Measurements from ENCODE around the gene MCOLN3.

The MCOLN3 gene

DNA sequence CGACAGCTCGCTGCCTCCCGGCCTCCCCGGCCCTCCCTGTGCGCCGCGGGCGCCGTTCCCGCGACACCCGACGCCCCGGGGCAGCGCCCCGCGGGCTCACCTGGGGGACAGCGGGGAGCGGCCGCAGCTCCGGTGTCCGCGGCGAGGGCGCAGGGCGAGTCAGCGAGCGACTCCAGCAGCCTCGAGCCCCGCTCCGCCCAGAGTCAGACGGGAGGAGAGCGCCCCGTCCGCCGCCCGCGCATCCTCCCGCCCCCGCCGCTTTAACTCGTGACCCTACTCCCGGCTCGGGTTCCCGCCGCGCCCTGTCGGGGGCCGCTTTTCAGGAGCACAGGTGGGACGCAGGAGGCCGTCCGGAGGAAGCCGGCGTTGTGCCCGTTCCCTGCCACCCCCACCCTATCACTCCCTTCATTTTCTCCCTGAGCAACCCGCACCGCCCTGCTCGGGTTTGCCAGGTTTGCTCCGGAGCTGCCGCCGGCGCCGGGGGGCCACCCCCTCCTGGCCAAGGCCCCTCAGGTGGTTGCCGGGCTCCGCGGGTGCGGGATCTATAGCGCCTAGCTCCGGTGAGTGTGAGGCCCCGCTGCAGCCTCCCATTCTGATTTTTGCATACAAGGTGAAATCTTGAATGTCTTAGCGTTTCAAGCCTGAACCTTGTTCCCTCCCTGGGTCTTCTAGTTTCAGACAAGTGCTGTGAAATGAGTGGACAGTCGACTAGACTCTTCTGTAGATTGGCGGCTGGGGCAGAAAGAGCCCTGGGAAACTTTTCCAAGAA, at the start of gene MCOLN3 (continued):
- TF ChIP-seq ZNF174 (tag by site-specific recombination; IDR thresholded peaks at IDR 0.05) (no peak), ZNF132 (tag by site-specific recombination; IDR thresholded peaks at IDR 0.05; ENCODE audit: borderline replicate concordance) (no peak), SP2 (tag by site-specific recombination; IDR thresholded peaks at IDR 0.05) (peak; percentile 68), ZNF701 (tag by site-specific recombination; IDR thresholded peaks at IDR 0.05) (no peak), KLF7 (tag by site-specific recombination; IDR thresholded peaks at IDR 0.05; ENCODE audit: borderline replicate concordance) (peak; percentile 79), ZNF558 (tag by site-specific recombination; IDR thresholded peaks at IDR 0.05) (no peak), YY2 (tag by site-specific recombination; IDR thresholded peaks at IDR 0.05) (no peak), ZBTB8A (tag by site-specific recombination; IDR thresholded peaks at IDR 0.05) (peak; percentile 95), ZNF707 (tag by site-specific recombination; IDR thresholded peaks at IDR 0.05) (no peak), SP7 (tag by site-specific recombination; IDR thresholded peaks at IDR 0.05) (peak; percentile 83), ZXDB (tag by site-specific recombination; IDR thresholded peaks at IDR 0.05) (peak; percentile 90), ZNF169 (tag by site-specific recombination; IDR thresholded peaks at IDR 0.05) (no peak), ZNF571 (tag by site-specific recombination; IDR thresholded peaks at IDR 0.05) (no peak), ZBTB21 (tag by site-specific recombination; IDR thresholded peaks at IDR 0.05) (0 out of 2 replicates have a peak, but pooled peaks have one; percentile 25), ZNF23 (tag by site-specific recombination; IDR thresholded peaks at IDR 0.05; ENCODE audit: borderline replicate concordance) (no peak), EGR2 (tag by site-specific recombination; IDR thresholded peaks at IDR 0.05; ENCODE audit: low read depth) (peak; percentile 96), SCRT1 (tag by site-specific recombination; IDR thresholded peaks at IDR 0.05; ENCODE audit: borderline replicate concordance) (peak; percentile 90), ZNF600 (tag by site-specific recombination; IDR thresholded peaks at IDR 0.05) (peak; percentile 87), ZEB2 (tag by site-specific recombination; IDR thresholded peaks at IDR 0.05) (peak; percentile 98), ZNF433 (tag by site-specific recombination; IDR thresholded peaks at IDR 0.05; ENCODE audit: low read depth) (no peak), OSR2 (tag by site-specific recombination; IDR thresholded peaks at IDR 0.05) (peak; percentile 86), GFI1B (tag by site-specific recombination; IDR thresholded peaks at IDR 0.05) (peak; percentile 23; the same call in 1 of the 2 replicates), ZNF404 (tag by site-specific recombination; IDR thresholded peaks at IDR 0.05) (no peak), ZNF654 (tag by site-specific recombination; IDR thresholded peaks at IDR 0.05; ENCODE audit: low read depth) (no peak)
- TF ChIP-seq, protein P1, sequence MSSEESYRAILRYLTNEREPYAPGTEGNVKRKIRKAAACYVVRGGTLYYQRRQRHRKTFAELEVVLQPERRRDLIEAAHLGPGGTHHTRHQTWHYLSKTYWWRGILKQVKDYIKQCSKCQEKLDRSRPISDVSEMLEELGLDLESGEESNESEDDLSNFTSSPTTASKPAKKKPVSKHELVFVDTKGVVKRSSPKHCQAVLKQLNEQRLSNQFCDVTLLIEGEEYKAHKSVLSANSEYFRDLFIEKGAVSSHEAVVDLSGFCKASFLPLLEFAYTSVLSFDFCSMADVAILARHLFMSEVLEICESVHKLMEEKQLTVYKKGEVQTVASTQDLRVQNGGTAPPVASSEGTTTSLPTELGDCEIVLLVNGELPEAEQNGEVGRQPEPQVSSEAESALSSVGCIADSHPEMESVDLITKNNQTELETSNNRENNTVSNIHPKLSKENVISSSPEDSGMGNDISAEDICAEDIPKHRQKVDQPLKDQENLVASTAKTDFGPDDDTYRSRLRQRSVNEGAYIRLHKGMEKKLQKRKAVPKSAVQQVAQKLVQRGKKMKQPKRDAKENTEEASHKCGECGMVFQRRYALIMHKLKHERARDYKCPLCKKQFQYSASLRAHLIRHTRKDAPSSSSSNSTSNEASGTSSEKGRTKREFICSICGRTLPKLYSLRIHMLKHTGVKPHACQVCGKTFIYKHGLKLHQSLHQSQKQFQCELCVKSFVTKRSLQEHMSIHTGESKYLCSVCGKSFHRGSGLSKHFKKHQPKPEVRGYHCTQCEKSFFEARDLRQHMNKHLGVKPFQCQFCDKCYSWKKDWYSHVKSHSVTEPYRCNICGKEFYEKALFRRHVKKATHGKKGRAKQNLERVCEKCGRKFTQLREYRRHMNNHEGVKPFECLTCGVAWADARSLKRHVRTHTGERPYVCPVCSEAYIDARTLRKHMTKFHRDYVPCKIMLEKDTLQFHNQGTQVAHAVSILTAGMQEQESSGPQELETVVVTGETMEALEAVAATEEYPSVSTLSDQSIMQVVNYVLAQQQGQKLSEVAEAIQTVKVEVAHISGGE (tag by site-specific recombination; conservative IDR thresholded peaks at IDR 0.05; ENCODE audit: low read depth), result peak; percentile 98
- TF ChIP-seq, protein P2, sequence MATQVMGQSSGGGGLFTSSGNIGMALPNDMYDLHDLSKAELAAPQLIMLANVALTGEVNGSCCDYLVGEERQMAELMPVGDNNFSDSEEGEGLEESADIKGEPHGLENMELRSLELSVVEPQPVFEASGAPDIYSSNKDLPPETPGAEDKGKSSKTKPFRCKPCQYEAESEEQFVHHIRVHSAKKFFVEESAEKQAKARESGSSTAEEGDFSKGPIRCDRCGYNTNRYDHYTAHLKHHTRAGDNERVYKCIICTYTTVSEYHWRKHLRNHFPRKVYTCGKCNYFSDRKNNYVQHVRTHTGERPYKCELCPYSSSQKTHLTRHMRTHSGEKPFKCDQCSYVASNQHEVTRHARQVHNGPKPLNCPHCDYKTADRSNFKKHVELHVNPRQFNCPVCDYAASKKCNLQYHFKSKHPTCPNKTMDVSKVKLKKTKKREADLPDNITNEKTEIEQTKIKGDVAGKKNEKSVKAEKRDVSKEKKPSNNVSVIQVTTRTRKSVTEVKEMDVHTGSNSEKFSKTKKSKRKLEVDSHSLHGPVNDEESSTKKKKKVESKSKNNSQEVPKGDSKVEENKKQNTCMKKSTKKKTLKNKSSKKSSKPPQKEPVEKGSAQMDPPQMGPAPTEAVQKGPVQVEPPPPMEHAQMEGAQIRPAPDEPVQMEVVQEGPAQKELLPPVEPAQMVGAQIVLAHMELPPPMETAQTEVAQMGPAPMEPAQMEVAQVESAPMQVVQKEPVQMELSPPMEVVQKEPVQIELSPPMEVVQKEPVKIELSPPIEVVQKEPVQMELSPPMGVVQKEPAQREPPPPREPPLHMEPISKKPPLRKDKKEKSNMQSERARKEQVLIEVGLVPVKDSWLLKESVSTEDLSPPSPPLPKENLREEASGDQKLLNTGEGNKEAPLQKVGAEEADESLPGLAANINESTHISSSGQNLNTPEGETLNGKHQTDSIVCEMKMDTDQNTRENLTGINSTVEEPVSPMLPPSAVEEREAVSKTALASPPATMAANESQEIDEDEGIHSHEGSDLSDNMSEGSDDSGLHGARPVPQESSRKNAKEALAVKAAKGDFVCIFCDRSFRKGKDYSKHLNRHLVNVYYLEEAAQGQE (tag by site-specific recombination; IDR thresholded peaks at IDR 0.05), result no peak
- TF ChIP-seq, protein P3, sequence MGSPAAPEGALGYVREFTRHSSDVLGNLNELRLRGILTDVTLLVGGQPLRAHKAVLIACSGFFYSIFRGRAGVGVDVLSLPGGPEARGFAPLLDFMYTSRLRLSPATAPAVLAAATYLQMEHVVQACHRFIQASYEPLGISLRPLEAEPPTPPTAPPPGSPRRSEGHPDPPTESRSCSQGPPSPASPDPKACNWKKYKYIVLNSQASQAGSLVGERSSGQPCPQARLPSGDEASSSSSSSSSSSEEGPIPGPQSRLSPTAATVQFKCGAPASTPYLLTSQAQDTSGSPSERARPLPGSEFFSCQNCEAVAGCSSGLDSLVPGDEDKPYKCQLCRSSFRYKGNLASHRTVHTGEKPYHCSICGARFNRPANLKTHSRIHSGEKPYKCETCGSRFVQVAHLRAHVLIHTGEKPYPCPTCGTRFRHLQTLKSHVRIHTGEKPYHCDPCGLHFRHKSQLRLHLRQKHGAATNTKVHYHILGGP (tag by site-specific recombination; IDR thresholded peaks at IDR 0.05), result peak; percentile 90
- TF ChIP-seq, protein P4, sequence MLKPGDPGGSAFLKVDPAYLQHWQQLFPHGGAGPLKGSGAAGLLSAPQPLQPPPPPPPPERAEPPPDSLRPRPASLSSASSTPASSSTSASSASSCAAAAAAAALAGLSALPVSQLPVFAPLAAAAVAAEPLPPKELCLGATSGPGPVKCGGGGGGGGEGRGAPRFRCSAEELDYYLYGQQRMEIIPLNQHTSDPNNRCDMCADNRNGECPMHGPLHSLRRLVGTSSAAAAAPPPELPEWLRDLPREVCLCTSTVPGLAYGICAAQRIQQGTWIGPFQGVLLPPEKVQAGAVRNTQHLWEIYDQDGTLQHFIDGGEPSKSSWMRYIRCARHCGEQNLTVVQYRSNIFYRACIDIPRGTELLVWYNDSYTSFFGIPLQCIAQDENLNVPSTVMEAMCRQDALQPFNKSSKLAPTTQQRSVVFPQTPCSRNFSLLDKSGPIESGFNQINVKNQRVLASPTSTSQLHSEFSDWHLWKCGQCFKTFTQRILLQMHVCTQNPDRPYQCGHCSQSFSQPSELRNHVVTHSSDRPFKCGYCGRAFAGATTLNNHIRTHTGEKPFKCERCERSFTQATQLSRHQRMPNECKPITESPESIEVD (tag by site-specific recombination; IDR thresholded peaks at IDR 0.05), result no peak
- TF ChIP-seq, protein P5, sequence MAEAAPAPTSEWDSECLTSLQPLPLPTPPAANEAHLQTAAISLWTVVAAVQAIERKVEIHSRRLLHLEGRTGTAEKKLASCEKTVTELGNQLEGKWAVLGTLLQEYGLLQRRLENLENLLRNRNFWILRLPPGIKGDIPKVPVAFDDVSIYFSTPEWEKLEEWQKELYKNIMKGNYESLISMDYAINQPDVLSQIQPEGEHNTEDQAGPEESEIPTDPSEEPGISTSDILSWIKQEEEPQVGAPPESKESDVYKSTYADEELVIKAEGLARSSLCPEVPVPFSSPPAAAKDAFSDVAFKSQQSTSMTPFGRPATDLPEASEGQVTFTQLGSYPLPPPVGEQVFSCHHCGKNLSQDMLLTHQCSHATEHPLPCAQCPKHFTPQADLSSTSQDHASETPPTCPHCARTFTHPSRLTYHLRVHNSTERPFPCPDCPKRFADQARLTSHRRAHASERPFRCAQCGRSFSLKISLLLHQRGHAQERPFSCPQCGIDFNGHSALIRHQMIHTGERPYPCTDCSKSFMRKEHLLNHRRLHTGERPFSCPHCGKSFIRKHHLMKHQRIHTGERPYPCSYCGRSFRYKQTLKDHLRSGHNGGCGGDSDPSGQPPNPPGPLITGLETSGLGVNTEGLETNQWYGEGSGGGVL (tag by site-specific recombination; IDR thresholded peaks at IDR 0.05), result peak; percentile 85
